Tibial nerve (tissue), 4 donors: Measurements from ENCODE around the gene POLE2. TPM values are rescaled to one million over a fixed set of nuclear protein-coding genes. Genes with fewer than 3 reads are reported as not detected.

Source experiments
- DNase-seq, 2 donors: peaks; one replicate each; pipeline ENCODE4 v3.0.0-alpha.2; 2019; ENCODE audit warnings: low spot score in 2 of 2
- H3K27ac ChIP-seq, 4 donors: fragments of 200-600 bp; sonication (generic) in 3 of 4; one replicate each; pipeline ENCODE4 v1.5.1; 2017 to 2019; ENCODE audit warnings: mild to moderate bottlenecking in 1 of 4
- H3K27me3 ChIP-seq, 2 donors: fragments of 200-600 bp; sonication (generic) in 1 of 2; one replicate each; pipeline versions ENCODE4 v1.5.1 to v1.6.0; 2017 to 2019
- H3K36me3 ChIP-seq, 3 donors: fragments of 200-600 bp; sonication (generic); one replicate each; pipeline ENCODE4 v1.5.1; 2018 to 2019
- H3K4me1 ChIP-seq, 4 donors: fragments of 200-600 bp; sonication (generic) in 3 of 4; one replicate each; pipeline ENCODE4 v1.5.1; 2017 to 2019
- H3K4me3 ChIP-seq, 4 donors: fragments of 200-600 bp; sonication (generic) in 3 of 4; one replicate each; pipeline ENCODE4 v1.5.1; 2017 to 2019; ENCODE audit warnings: mild to moderate bottlenecking in 1 of 4, moderate library complexity in 1 of 4
- H3K9me3 ChIP-seq, 4 donors: fragments of 200-600 bp; sonication (generic) in 3 of 4; one replicate each; pipeline ENCODE4 v1.5.1; 2017 to 2019
- CTCF ChIP-seq, 5 experiments: fragments of 200-600 bp in 3 of 5; fragments of 450-650 bp in 2 of 5; sonication (generic) in 3 of 5; IDR thresholded peaks; one replicate each; pipeline ENCODE4 v1.5.1; 2016 to 2019; ENCODE audit warnings: antibody characterized with exemption in 5 of 5, mild to moderate bottlenecking in 3 of 5, moderate library complexity in 2 of 5
- EP300 ChIP-seq, 2 donors: sonication (generic); formaldehyde crosslinking; IDR thresholded peaks; one replicate each; pipeline ENCODE4 v1.6.1; 2017; ENCODE audit warnings: antibody characterized with exemption in 2 of 2, mild to moderate bottlenecking in 1 of 2
- POLR2A ChIP-seq, 2 donors: fragments of 450-650 bp; IDR thresholded peaks; one replicate each; pipeline ENCODE4 v1.6.1; 2017; ENCODE audit warnings: antibody characterized with exemption in 2 of 2, mild to moderate bottlenecking in 2 of 2, moderate library complexity in 2 of 2
- WGBS, 2 donors: methylation state at CpG; one replicate each; pipeline ENCODE4 v1.1.5; 2018; 5-methylcytosine and 5-hydroxymethylcytosine counted together
- total RNA-seq, 4 donors: library from RNA; depleted of rRNA; stranded (reverse); fragments of >200 nt; gene quantifications; one replicate each; pipeline ENCODE4 v1.1.0, GENCODE V29; 2016

The POLE2 gene
- total RNA-seq, 4 donors from 2014 or later: 1.1 to 9.6 (median 1.9) TPM

GRCh38 chr14:49615776-49616175, 72.2 kb downstream of the POLE2 start:
- no peaks in the 10 kb centered on the region for H3K27me3 ChIP-seq
- no peak for TF ChIP-seq CTCF (IDR thresholded peaks at IDR 0.05)
- TF ChIP-seq POLR2A (IDR thresholded peaks at IDR 0.05): no peak
- TF ChIP-seq EP300 (IDR thresholded peaks at IDR 0.05): no peak
- H3K27ac ChIP-seq: no peak overlapping the region
- H3K4me3 ChIP-seq: no peak overlapping the region
- WGBS, 2 donors: 93 to 94% methylated on average over 6 of the region's 6 CpGs
- H3K4me1 ChIP-seq: peaks cover 0 to 24% (median 6%) of the 10 kb centered on the region in 4 donors
- DNase-seq: no peak
- H3K36me3 ChIP-seq: peaks cover 0 to 30% (median 8%) of the 10 kb centered on the region in 3 donors
- no peaks in the 10 kb centered on the region for H3K9me3 ChIP-seq

DNA sequence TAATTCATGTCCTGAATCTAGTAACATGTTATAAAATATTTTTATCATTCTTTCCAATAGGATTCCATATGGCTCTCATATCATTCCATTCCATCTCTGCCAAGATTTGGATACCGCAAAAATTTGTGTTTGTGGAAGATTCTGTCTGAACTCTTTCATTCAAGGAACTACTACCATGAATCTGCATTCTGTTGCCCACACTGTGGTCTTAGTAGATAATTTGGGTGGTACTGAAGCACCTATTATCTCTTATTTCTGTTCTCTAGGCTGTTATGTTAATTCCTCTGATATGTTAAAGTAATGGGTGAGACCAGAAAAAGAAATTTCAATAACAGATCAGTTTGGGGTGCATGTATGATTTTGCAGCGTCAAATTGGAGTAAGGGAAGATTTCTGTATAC, 73.8 kb downstream of the POLE2 start:
- Histone ChIP-seq H3K36me3 (peaks cover 0 to 30% (median 8%) of the 10 kb centered on the region in 3 donors), H3K4me1 (peaks cover 0 to 18% (median 2%) of the 10 kb centered on the region in 4 donors), H3K4me3 (no peak overlapping the region), H3K27me3 (no peaks in the 10 kb centered on the region), H3K9me3 (no peaks in the 10 kb centered on the region), H3K27ac (no peak overlapping the region)
- WGBS, 2 donors: 92% methylated on average over 2 of the region's 2 CpGs
- DNase-seq: no peak
- TF ChIP-seq EP300 (IDR thresholded peaks at IDR 0.05) (no peak), CTCF (IDR thresholded peaks at IDR 0.05) (no peak), POLR2A (IDR thresholded peaks at IDR 0.05) (no peak)

DNA sequence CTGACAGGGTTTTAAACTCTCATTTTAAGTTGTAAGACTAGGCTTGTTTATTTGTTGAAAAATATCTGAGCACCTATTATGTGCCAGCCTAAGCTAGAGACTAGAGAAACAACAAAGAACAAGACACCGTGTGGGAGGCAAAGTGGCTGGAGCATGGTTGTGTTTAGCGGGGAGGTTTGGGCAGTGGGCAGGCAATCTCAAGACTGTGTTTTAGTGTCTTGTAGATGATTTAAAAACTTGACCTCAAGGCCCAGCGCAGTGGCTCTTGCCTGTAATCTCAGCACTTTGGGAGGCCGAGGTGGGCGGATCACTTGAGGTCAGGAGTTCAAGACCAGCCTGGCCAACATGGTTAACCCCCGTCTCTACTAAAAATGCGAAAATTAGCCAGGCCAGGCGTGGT, 75.3 kb downstream of the POLE2 start:
- Histone ChIP-seq H3K4me1 (peaks cover 0 to 3% (median 0%) of the 10 kb centered on the region in 4 donors), H3K27ac (no peak overlapping the region), H3K4me3 (no peak overlapping the region), H3K36me3 (peaks cover 0 to 18% (median 0%) of the 10 kb centered on the region in 3 donors), H3K9me3 (no peaks in the 10 kb centered on the region), H3K27me3 (no peaks in the 10 kb centered on the region)
- no peak for DNase-seq
- 67% methylated on average over 8 of the region's 8 CpGs for WGBS, 2 donors
- TF ChIP-seq POLR2A (IDR thresholded peaks at IDR 0.05) (no peak), CTCF (IDR thresholded peaks at IDR 0.05) (no peak), EP300 (IDR thresholded peaks at IDR 0.05) (no peak)

GRCh38 chr14:49612251-49612650, 75.8 kb downstream of the POLE2 start:
- H3K9me3 ChIP-seq: no peaks in the 10 kb centered on the region
- no peak overlapping the region for H3K27ac ChIP-seq
- DNase-seq: no peak
- no peaks in the 10 kb centered on the region for H3K27me3 ChIP-seq
- TF ChIP-seq POLR2A (IDR thresholded peaks at IDR 0.05): no peak
- TF ChIP-seq CTCF (IDR thresholded peaks at IDR 0.05): no peak
- no peak for TF ChIP-seq EP300 (IDR thresholded peaks at IDR 0.05)
- no peak overlapping the region for H3K4me3 ChIP-seq
- H3K4me1 ChIP-seq: no peaks in the 10 kb centered on the region
- H3K36me3 ChIP-seq: peaks cover 0 to 18% (median 0%) of the 10 kb centered on the region in 3 donors
- 68 to 78% methylated on average over 4 of the region's 4 CpGs for WGBS, 2 donors

- no peak for TF ChIP-seq EP300 (IDR thresholded peaks at IDR 0.05)
- no peak for TF ChIP-seq CTCF (IDR thresholded peaks at IDR 0.05)
- no peak for TF ChIP-seq POLR2A (IDR thresholded peaks at IDR 0.05)
- 95% methylated on average over 6 of the region's 6 CpGs for WGBS, 2 donors
- H3K27me3 ChIP-seq: no peaks in the 10 kb centered on the region
- no peak overlapping the region for H3K27ac ChIP-seq
- H3K4me3 ChIP-seq: no peak overlapping the region
- H3K36me3 ChIP-seq: peaks cover 0 to 19% (median 0%) of the 10 kb centered on the region in 3 donors
- no peaks in the 10 kb centered on the region for H3K9me3 ChIP-seq
- DNase-seq: no peak
- no peaks in the 10 kb centered on the region for H3K4me1 ChIP-seq
These were observed 80.4 kb downstream of the POLE2 start for GRCh38 chr14:49607583-49607982.
